Measurements from ENCODE around the gene STYXL1. TPM values are rescaled to one million over a fixed set of nuclear protein-coding genes. Genes with fewer than 3 reads are reported as not detected.
"Not testable (repeated sequence)": the region's sequence is repeated elsewhere in the genome, so short reads cannot be mapped to it uniquely, and the experiment has no call there.

STYXL1 gene
- 21.4 TPM for total RNA-seq
- long read RNA-seq, partial matches to known transcripts = 0 of 12 reads
- long read RNA-seq, other reads (novel, unspliced or antisense) = 11 of 12 reads

- DNase-seq (peak; percentile 96), ATAC-seq (ENCODE audit: poor library complexity) (peak; percentile 97)
- intact Hi-C loops (cut with DNase I) = loop anchor here (10.0 kb wide), 1 partner anchor 77 kb away; no protein-coding TSS in a partner anchor
Measured at GRCh38 chr7:76047811-76048667, at the start of gene STYXL1, which contains the start of gene MDH2. Gene STYXL1 (minus strand): TSS chr7:76048000. CDS start chr7:76030523, 17,477 bp downstream. Gene MDH2 (plus strand): TSS chr7:76048106. CDS start chr7:76048161, 55 bp downstream.

- ATAC-seq (ENCODE audit: poor library complexity) (no peak), DNase-seq (no peak)
- intact Hi-C loops (cut with DNase I) = no loop called here
Measured at GRCh38 chr7:76095908-76096307, 48.1 kb upstream of the STYXL1 start.

- intact Hi-C loops (cut with DNase I); DNase-seq; ATAC-seq (ENCODE audit: poor library complexity): not testable (repeated sequence)
Measured at GRCh38 chr7:76094326-76094725, 46.5 kb upstream of the STYXL1 start.

- intact Hi-C loops (cut with DNase I); ATAC-seq (ENCODE audit: poor library complexity); DNase-seq: not testable (repeated sequence)
Measured at GRCh38 chr7:76093531-76093930, 45.7 kb upstream of the STYXL1 start.

- intact Hi-C loops (cut with DNase I) = no loop called here
- no peak for DNase-seq
- no peak for ATAC-seq (ENCODE audit: poor library complexity)
Measured at GRCh38 chr7:76091506-76091905, 43.7 kb upstream of the STYXL1 start.

GRCh38 chr7:76089865-76090475 is 42.2 kb upstream of the STYXL1 start:
- intact Hi-C loops (cut with DNase I) = no loop called here
- ATAC-seq (ENCODE audit: poor library complexity) (no peak), DNase-seq (no peak)

- intact Hi-C loops (cut with DNase I); ATAC-seq (ENCODE audit: poor library complexity): not testable (repeated sequence)
Measured at GRCh38 chr7:76087362-76087791, 39.6 kb upstream of the STYXL1 start.

GRCh38 chr7:76086070-76086469 is 38.3 kb upstream of the STYXL1 start:
- intact Hi-C loops (cut with DNase I) = no loop called here

More at GRCh38 chr7:76087362-76087791, 39.6 kb upstream of the STYXL1 start:
- DNase-seq = not testable (repeated sequence)

GRCh38 chr7:76084115-76084514 is 36.3 kb upstream of the STYXL1 start:
- ATAC-seq (ENCODE audit: poor library complexity); DNase-seq; intact Hi-C loops (cut with DNase I): not testable (repeated sequence)

More at GRCh38 chr7:76086070-76086469, 38.3 kb upstream of the STYXL1 start:
- DNase-seq (no peak), ATAC-seq (ENCODE audit: poor library complexity) (no peak)

GRCh38 chr7:76080204-76080603 is 32.4 kb upstream of the STYXL1 start:
- DNase-seq (no peak), ATAC-seq (ENCODE audit: poor library complexity) (no peak)
- intact Hi-C loops (cut with DNase I) = no loop called here

GRCh38 chr7:76077435-76077834 is 29.6 kb upstream of the STYXL1 start:
- DNase-seq = no peak
- intact Hi-C loops (cut with DNase I) = no loop called here
- ATAC-seq (ENCODE audit: poor library complexity) = no peak

GRCh38 chr7:76076995-76077394 is 29.2 kb upstream of the STYXL1 start:
- intact Hi-C loops (cut with DNase I) = no loop called here
- DNase-seq = no peak
- no peak for ATAC-seq (ENCODE audit: poor library complexity)

GRCh38 chr7:76074972-76075370 is 27.2 kb upstream of the STYXL1 start:
- intact Hi-C loops (cut with DNase I) = no loop called here
- ATAC-seq (ENCODE audit: poor library complexity) = no peak
- no peak for DNase-seq

GRCh38 chr7:76074306-76074971 is 26.6 kb upstream of the STYXL1 start:
- DNase-seq (no peak), ATAC-seq (ENCODE audit: poor library complexity) (no peak)
- intact Hi-C loops (cut with DNase I) = no loop called here

- ATAC-seq (ENCODE audit: poor library complexity) (no peak), DNase-seq (no peak)
- intact Hi-C loops (cut with DNase I) = no loop called here
Measured at GRCh38 chr7:76073335-76073990, 25.7 kb upstream of the STYXL1 start.

GRCh38 chr7:76072243-76073148 is 24.7 kb upstream of the STYXL1 start:
- DNase-seq = no peak
- ATAC-seq (ENCODE audit: poor library complexity) = no peak
- intact Hi-C loops (cut with DNase I) = no loop called here

Data from Right ventricle myocardium superior (tissue), 1 donor.